Spleen (tissue), 7 donors: Measurements from ENCODE around the gene TYW3.

Source experiments
- POLR2A ChIP-seq, 3 donors: fragments of 450-650 bp; IDR thresholded peaks; one replicate each; pipeline ENCODE4 v1.5.1; 2017; ENCODE audit warnings: antibody characterized with exemption in 3 of 3, mild to moderate bottlenecking in 1 of 3
- POLR2AphosphoS5 ChIP-seq, 3 donors: sonication (generic); formaldehyde crosslinking; IDR thresholded peaks; one replicate each; pipeline ENCODE4 v1.5.1; 2017; ENCODE audit warnings: antibody characterized with exemption in 3 of 3
- TF ChIP-seq, protein P1 (sequence below), 11 experiments: fragments of 200-600 bp in 7 of 11; fragments of 450-650 bp in 4 of 11; sonication (generic) in 4 of 11; IDR thresholded peaks in 8 of 11; conservative IDR thresholded peaks in 3 of 11; 1 replicate in 7 of 11; 2 replicates in 4 of 11; pipeline versions ENCODE4 v1.4.0 to v1.8.0; 2016 to 2021; ENCODE audit warnings: antibody characterized with exemption in 11 of 11, inconsistent platforms in 4 of 11, mild to moderate bottlenecking in 1 of 11
- donor health status: DM: no; HTN: no; CAD: no; lungs with moderate emphysema.
- donor health status: DM: no; HTN: no; CAD: no.
- donor health status: DM: no; HTN: no; CAD: no.

- TF ChIP-seq, protein P1, sequence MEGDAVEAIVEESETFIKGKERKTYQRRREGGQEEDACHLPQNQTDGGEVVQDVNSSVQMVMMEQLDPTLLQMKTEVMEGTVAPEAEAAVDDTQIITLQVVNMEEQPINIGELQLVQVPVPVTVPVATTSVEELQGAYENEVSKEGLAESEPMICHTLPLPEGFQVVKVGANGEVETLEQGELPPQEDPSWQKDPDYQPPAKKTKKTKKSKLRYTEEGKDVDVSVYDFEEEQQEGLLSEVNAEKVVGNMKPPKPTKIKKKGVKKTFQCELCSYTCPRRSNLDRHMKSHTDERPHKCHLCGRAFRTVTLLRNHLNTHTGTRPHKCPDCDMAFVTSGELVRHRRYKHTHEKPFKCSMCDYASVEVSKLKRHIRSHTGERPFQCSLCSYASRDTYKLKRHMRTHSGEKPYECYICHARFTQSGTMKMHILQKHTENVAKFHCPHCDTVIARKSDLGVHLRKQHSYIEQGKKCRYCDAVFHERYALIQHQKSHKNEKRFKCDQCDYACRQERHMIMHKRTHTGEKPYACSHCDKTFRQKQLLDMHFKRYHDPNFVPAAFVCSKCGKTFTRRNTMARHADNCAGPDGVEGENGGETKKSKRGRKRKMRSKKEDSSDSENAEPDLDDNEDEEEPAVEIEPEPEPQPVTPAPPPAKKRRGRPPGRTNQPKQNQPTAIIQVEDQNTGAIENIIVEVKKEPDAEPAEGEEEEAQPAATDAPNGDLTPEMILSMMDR (IDR thresholded peaks at IDR 0.05 in 8 of 11, conservative IDR thresholded peaks at IDR 0.05 in 3 of 11) = no peak
- no peak for TF ChIP-seq POLR2A (IDR thresholded peaks at IDR 0.05)
- TF ChIP-seq POLR2AphosphoS5 (IDR thresholded peaks at IDR 0.05) = no peak
These were observed 15.3 kb upstream of the TYW3 start for GRCh38 chr1:74717626-74718025.
